ENCODE data around the gene NCAM1.

Gene NCAM1

DNA sequence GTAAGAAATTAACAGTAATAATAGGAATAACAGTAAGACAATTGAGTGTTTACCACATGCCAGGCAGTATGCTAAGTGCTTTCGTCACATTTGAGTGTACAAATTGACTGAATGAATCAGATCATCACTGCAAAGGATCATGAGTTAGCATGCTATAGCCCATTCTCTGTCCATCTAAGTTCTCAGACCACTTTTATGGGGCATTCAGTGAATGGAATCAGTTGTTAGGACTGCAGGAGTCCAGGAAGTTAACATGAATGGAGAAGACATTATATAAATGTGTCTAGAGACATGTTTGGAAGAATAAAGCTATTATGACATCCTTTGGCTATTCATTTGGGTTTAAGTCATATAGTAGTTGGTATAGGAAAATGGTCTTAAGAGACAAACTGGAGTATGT, 59.9 kb downstream of the NCAM1 start:
- POLR2A ChIA-PET = no interaction called here
- 100% methylated on average over 1 of the region's 1 CpG for WGBS (ENCODE audit: insufficient coverage)
- Histone ChIP-seq H3K27me3 (replicated peaks in 2 of 5; ENCODE audit: control insufficient read depth in 4 of 5, insufficient read depth in 5 of 5, low read length in 4 of 5) (peaks cover 0 to 1% (median 0%) of the 10 kb centered on the region in 5 experiments), H3K4me3 (ENCODE audit: control insufficient read depth in 1 of 7, extremely low read depth in 1 of 7, insufficient read depth in 4 of 7, low read depth in 2 of 7, low read length in 6 of 7) (no peak overlapping the region), H3K36me3 (ENCODE audit: control insufficient read depth in 4 of 4, insufficient read depth in 4 of 4, low read length in 3 of 4) (no peaks in the 10 kb centered on the region), H3K9me3 (ENCODE audit: control extremely low read depth in 1 of 5, control insufficient read depth in 4 of 5, insufficient read depth in 2 of 5, low read depth in 1 of 5, low read length in 4 of 5) (no peaks in the 10 kb centered on the region), H3K4me1 (ENCODE audit: control extremely low read depth in 1 of 4, control insufficient read depth in 4 of 4, insufficient read depth in 4 of 4, low read length in 3 of 4) (no peaks in the 10 kb centered on the region), H3K27ac (ENCODE audit: insufficient read depth in 1 of 2, low read depth in 1 of 2, low read length in 2 of 2, poor library complexity in 1 of 2, severe bottlenecking in 2 of 2) (no peak overlapping the region)
- CTCF ChIA-PET = no interaction called here
- DNase-seq = no peak

- POLR2A ChIA-PET = no interaction called here
- CTCF ChIA-PET = no interaction called here
- 100% methylated on average over 2 of the region's 2 CpGs for WGBS (ENCODE audit: insufficient coverage)
Observed at GRCh38 chr11:113022262-113022661, 61.0 kb downstream of the NCAM1 start.

DNA sequence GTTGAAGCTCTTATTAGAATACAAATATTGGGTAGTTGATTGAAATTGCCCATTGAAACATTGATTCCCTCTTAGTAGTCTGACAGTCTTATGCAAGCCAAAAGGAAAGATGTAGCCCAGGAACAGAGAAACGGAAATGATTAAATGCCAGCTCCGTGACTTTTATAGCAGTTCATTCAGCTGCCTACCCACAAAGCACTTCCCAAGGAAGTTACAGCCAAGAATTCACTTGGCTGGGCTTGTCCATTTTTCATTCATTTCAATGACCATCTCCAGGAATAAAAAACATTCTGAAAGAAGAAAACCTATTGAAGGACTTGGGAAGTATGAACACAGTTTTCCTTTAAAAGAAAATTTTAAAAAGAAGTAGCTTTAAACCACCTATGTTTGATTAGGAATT, 62.0 kb downstream of the NCAM1 start:
- peaks cover 0 to 5% (median 0%) of the 10 kb centered on the region in 5 experiments for H3K27me3 ChIP-seq (replicated peaks in 2 of 5; ENCODE audit: control insufficient read depth in 4 of 5, insufficient read depth in 5 of 5, low read length in 4 of 5)
- 33% methylated on average over 2 of the region's 2 CpGs for WGBS (ENCODE audit: insufficient coverage)
- no peak overlapping the region for H3K27ac ChIP-seq (ENCODE audit: insufficient read depth in 1 of 2, low read depth in 1 of 2, low read length in 2 of 2, poor library complexity in 1 of 2, severe bottlenecking in 2 of 2)
- H3K4me3 ChIP-seq (ENCODE audit: control insufficient read depth in 1 of 7, extremely low read depth in 1 of 7, insufficient read depth in 4 of 7, low read depth in 2 of 7, low read length in 6 of 7) = no peak overlapping the region
- no peaks in the 10 kb centered on the region for H3K9me3 ChIP-seq (ENCODE audit: control extremely low read depth in 1 of 5, control insufficient read depth in 4 of 5, insufficient read depth in 2 of 5, low read depth in 1 of 5, low read length in 4 of 5)
- H3K4me1 ChIP-seq (ENCODE audit: control extremely low read depth in 1 of 4, control insufficient read depth in 4 of 4, insufficient read depth in 4 of 4, low read length in 3 of 4) = no peaks in the 10 kb centered on the region
- no peak for DNase-seq
- ChIA-PET CTCF (no interaction called here), POLR2A (no interaction called here)
- H3K36me3 ChIP-seq (ENCODE audit: control insufficient read depth in 4 of 4, insufficient read depth in 4 of 4, low read length in 3 of 4) = no peaks in the 10 kb centered on the region

More at GRCh38 chr11:113022262-113022661, 61.0 kb downstream of the NCAM1 start:
- Histone ChIP-seq H3K27ac (ENCODE audit: insufficient read depth in 1 of 2, low read depth in 1 of 2, low read length in 2 of 2, poor library complexity in 1 of 2, severe bottlenecking in 2 of 2) (no peak overlapping the region), H3K4me3 (ENCODE audit: control insufficient read depth in 1 of 7, extremely low read depth in 1 of 7, insufficient read depth in 4 of 7, low read depth in 2 of 7, low read length in 6 of 7) (no peak overlapping the region), H3K9me3 (ENCODE audit: control extremely low read depth in 1 of 5, control insufficient read depth in 4 of 5, insufficient read depth in 2 of 5, low read depth in 1 of 5, low read length in 4 of 5) (no peaks in the 10 kb centered on the region), H3K27me3 (replicated peaks in 2 of 5; ENCODE audit: control insufficient read depth in 4 of 5, insufficient read depth in 5 of 5, low read length in 4 of 5) (peaks cover 0 to 5% (median 0%) of the 10 kb centered on the region in 5 experiments), H3K4me1 (ENCODE audit: control extremely low read depth in 1 of 4, control insufficient read depth in 4 of 4, insufficient read depth in 4 of 4, low read length in 3 of 4) (no peaks in the 10 kb centered on the region), H3K36me3 (ENCODE audit: control insufficient read depth in 4 of 4, insufficient read depth in 4 of 4, low read length in 3 of 4) (no peaks in the 10 kb centered on the region)
- DNase-seq = no peak

DNA sequence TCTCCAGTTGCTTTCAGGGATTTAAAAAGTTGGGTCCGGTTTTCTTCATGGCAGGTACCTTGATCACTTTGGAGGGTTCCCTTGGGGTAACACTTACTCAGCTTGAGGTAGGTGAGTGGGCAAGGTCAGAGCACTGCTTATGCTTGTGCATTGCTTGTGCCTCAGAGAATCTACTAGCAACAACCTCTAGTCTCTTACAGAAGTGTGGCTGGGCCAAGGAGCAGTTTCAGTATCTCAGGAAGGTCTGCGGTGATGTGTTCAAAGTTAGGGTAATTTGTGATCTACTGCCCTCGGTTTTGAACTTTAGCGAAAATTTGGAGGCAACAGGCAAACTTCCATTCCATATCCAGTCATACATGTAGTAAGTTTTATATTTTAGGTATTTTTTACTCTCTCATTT, 62.8 kb downstream of the NCAM1 start:
- no peaks in the 10 kb centered on the region for H3K4me1 ChIP-seq (ENCODE audit: control extremely low read depth in 1 of 4, control insufficient read depth in 4 of 4, insufficient read depth in 4 of 4, low read length in 3 of 4)
- CTCF ChIA-PET = interaction anchor here (0.6 kb wide), 1 partner anchor 79 kb away, joined by 3 read pairs; no protein-coding TSS in a partner anchor
- DNase-seq = no peak
- no peak overlapping the region for H3K4me3 ChIP-seq (ENCODE audit: control insufficient read depth in 1 of 7, extremely low read depth in 1 of 7, insufficient read depth in 4 of 7, low read depth in 2 of 7, low read length in 6 of 7)
- H3K27ac ChIP-seq (ENCODE audit: insufficient read depth in 1 of 2, low read depth in 1 of 2, low read length in 2 of 2, poor library complexity in 1 of 2, severe bottlenecking in 2 of 2) = no peak overlapping the region
- 92% methylated on average over 1 of the region's 4 CpGs for WGBS (ENCODE audit: insufficient coverage)
- H3K27me3 ChIP-seq (replicated peaks in 2 of 5; ENCODE audit: control insufficient read depth in 4 of 5, insufficient read depth in 5 of 5, low read length in 4 of 5) = peaks cover 0 to 5% (median 0%) of the 10 kb centered on the region in 5 experiments
- no peaks in the 10 kb centered on the region for H3K9me3 ChIP-seq (ENCODE audit: control extremely low read depth in 1 of 5, control insufficient read depth in 4 of 5, insufficient read depth in 2 of 5, low read depth in 1 of 5, low read length in 4 of 5)
- POLR2A ChIA-PET = no interaction called here
- no peaks in the 10 kb centered on the region for H3K36me3 ChIP-seq (ENCODE audit: control insufficient read depth in 4 of 4, insufficient read depth in 4 of 4, low read length in 3 of 4)

GRCh38 chr11:113026778-113027177, 65.6 kb downstream of the NCAM1 start:
- peaks cover 0 to 3% (median 0%) of the 10 kb centered on the region in 5 experiments for H3K27me3 ChIP-seq (replicated peaks in 2 of 5; ENCODE audit: control insufficient read depth in 4 of 5, insufficient read depth in 5 of 5, low read length in 4 of 5)
- DNase-seq = no peak
- WGBS (ENCODE audit: insufficient coverage) = 89% methylated on average over 3 of the region's 3 CpGs
- no peak overlapping the region for H3K4me3 ChIP-seq (ENCODE audit: control insufficient read depth in 1 of 7, extremely low read depth in 1 of 7, insufficient read depth in 4 of 7, low read depth in 2 of 7, low read length in 6 of 7)
- CTCF ChIA-PET = no interaction called here
- no peak overlapping the region for H3K27ac ChIP-seq (ENCODE audit: insufficient read depth in 1 of 2, low read depth in 1 of 2, low read length in 2 of 2, poor library complexity in 1 of 2, severe bottlenecking in 2 of 2)
- H3K4me1 ChIP-seq (ENCODE audit: control extremely low read depth in 1 of 4, control insufficient read depth in 4 of 4, insufficient read depth in 4 of 4, low read length in 3 of 4) = no peaks in the 10 kb centered on the region
- POLR2A ChIA-PET = no interaction called here
- H3K9me3 ChIP-seq (ENCODE audit: control extremely low read depth in 1 of 5, control insufficient read depth in 4 of 5, insufficient read depth in 2 of 5, low read depth in 1 of 5, low read length in 4 of 5) = no peaks in the 10 kb centered on the region
- H3K36me3 ChIP-seq (ENCODE audit: control insufficient read depth in 4 of 4, insufficient read depth in 4 of 4, low read length in 3 of 4) = no peaks in the 10 kb centered on the region

DNA sequence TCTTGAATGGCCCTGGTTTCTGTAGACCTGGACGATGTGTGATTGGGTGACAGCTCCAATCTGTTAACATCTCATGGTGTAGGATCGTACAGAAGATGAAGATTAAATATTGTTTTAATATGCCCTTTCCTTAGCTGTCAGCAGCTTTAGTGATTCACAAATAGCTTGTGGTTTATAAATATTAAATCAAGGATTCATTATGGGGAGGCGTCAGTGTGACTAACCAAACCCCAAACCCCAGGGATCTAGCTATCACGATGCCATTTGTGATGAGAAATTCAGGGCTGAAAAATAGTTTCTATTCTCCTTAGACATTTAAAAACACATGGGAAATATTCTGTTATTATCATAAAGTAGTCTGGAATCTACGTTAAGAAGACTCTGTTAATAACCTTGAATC, 73.4 kb downstream of the NCAM1 start:
- POLR2A ChIA-PET = no interaction called here
- Histone ChIP-seq H3K4me3 (ENCODE audit: control insufficient read depth in 1 of 7, extremely low read depth in 1 of 7, insufficient read depth in 4 of 7, low read depth in 2 of 7, low read length in 6 of 7) (no peak overlapping the region), H3K27ac (ENCODE audit: insufficient read depth in 1 of 2, low read depth in 1 of 2, low read length in 2 of 2, poor library complexity in 1 of 2, severe bottlenecking in 2 of 2) (no peak overlapping the region), H3K4me1 (ENCODE audit: control extremely low read depth in 1 of 4, control insufficient read depth in 4 of 4, insufficient read depth in 4 of 4, low read length in 3 of 4) (no peaks in the 10 kb centered on the region), H3K9me3 (ENCODE audit: control extremely low read depth in 1 of 5, control insufficient read depth in 4 of 5, insufficient read depth in 2 of 5, low read depth in 1 of 5, low read length in 4 of 5) (no peaks in the 10 kb centered on the region), H3K36me3 (ENCODE audit: control insufficient read depth in 4 of 4, insufficient read depth in 4 of 4, low read length in 3 of 4) (no peaks in the 10 kb centered on the region), H3K27me3 (replicated peaks in 2 of 5; ENCODE audit: control insufficient read depth in 4 of 5, insufficient read depth in 5 of 5, low read length in 4 of 5) (peaks cover 0 to 3% (median 0%) of the 10 kb centered on the region in 5 experiments)
- WGBS (ENCODE audit: insufficient coverage) = no CpG with 5 or more reads among the region's 5 CpGs
- no peak for DNase-seq
- CTCF ChIA-PET = no interaction called here

- Histone ChIP-seq H3K9me3 (ENCODE audit: control extremely low read depth in 1 of 5, control insufficient read depth in 4 of 5, insufficient read depth in 2 of 5, low read depth in 1 of 5, low read length in 4 of 5) (no peaks in the 10 kb centered on the region), H3K27ac (ENCODE audit: insufficient read depth in 1 of 2, low read depth in 1 of 2, low read length in 2 of 2, poor library complexity in 1 of 2, severe bottlenecking in 2 of 2) (no peak overlapping the region), H3K36me3 (ENCODE audit: control insufficient read depth in 4 of 4, insufficient read depth in 4 of 4, low read length in 3 of 4) (no peaks in the 10 kb centered on the region), H3K4me1 (ENCODE audit: control extremely low read depth in 1 of 4, control insufficient read depth in 4 of 4, insufficient read depth in 4 of 4, low read length in 3 of 4) (no peaks in the 10 kb centered on the region), H3K4me3 (ENCODE audit: control insufficient read depth in 1 of 7, extremely low read depth in 1 of 7, insufficient read depth in 4 of 7, low read depth in 2 of 7, low read length in 6 of 7) (no peak overlapping the region), H3K27me3 (replicated peaks in 2 of 5; ENCODE audit: control insufficient read depth in 4 of 5, insufficient read depth in 5 of 5, low read length in 4 of 5) (peaks cover 0 to 3% (median 0%) of the 10 kb centered on the region in 5 experiments)
- CTCF ChIA-PET = no interaction called here
- no peak for DNase-seq
- 97% methylated on average over 3 of the region's 3 CpGs for WGBS (ENCODE audit: insufficient coverage)
- POLR2A ChIA-PET = no interaction called here
Observed at GRCh38 chr11:113035708-113036107, 74.5 kb downstream of the NCAM1 start.
